Stomach (tissue), 9 donors: Measurements from ENCODE around the gene ZNF609. TPM values are rescaled to one million over a fixed set of nuclear protein-coding genes. Genes with fewer than 3 reads are reported as not detected.

Experiments used
- DNase-seq, 2 donors: peaks; one replicate each; pipeline versions ENCODE4 v3.0.0 to v3.0.0-alpha.2; 2013 to 2019
- H3K27ac ChIP-seq, 5 donors: fragments of 200-600 bp in 4 of 5; sonication (generic) in 4 of 5; one replicate each; pipeline ENCODE4 v1.5.1; 2013 to 2019; ENCODE audit warnings: mild to moderate bottlenecking in 1 of 5, moderate library complexity in 1 of 5
- H3K27me3 ChIP-seq, 3 donors: fragments of 200-600 bp; sonication (generic); one replicate each; pipeline ENCODE4 v1.5.1; 2017 to 2019; ENCODE audit warnings: mixed run types in 1 of 3
- H3K36me3 ChIP-seq, 4 donors: fragments of 200-600 bp; sonication (generic); 1 replicate in 3 of 4; 2 replicates in 1 of 4; pipeline ENCODE4 v1.5.1; 2016 to 2019
- H3K4me1 ChIP-seq, 4 donors: fragments of 200-600 bp; sonication (generic); one replicate each; pipeline ENCODE4 v1.5.1; 2016 to 2019
- H3K4me3 ChIP-seq, 4 donors: fragments of 200-600 bp; sonication (generic) in 3 of 4; one replicate each; pipeline ENCODE4 v1.5.1; 2016 to 2019; ENCODE audit warnings: mild to moderate bottlenecking in 1 of 4
- H3K9me3 ChIP-seq, 4 donors: fragments of 200-600 bp; sonication (generic); one replicate each; pipeline ENCODE4 v1.5.1; 2016 to 2019
- EP300 ChIP-seq: sonication (generic); formaldehyde crosslinking; IDR thresholded peaks from one replicate; pipeline ENCODE4 v1.6.1; 2017; ENCODE audit warnings: antibody characterized with exemption
- POLR2A ChIP-seq, 4 donors: fragments of 450-650 bp; IDR thresholded peaks; one replicate each; pipeline ENCODE4 v1.6.1; 2016; ENCODE audit warnings: antibody characterized with exemption in 4 of 4, control low read depth in 2 of 4, mild to moderate bottlenecking in 1 of 4, moderate library complexity in 1 of 4
- POLR2AphosphoS5 ChIP-seq, 3 donors: sonication (generic); formaldehyde crosslinking; IDR thresholded peaks; one replicate each; pipeline ENCODE4 v1.6.1; 2016; ENCODE audit warnings: antibody characterized with exemption in 3 of 3
- WGBS, 5 donors: extraction: QIAGEN DNeasy Blood & Tissue Kit in 3 of 5; methylation state at CpG; one replicate each; pipeline versions ENCODE4 v1.1.5 to v1.1.7; 2013 to 2018; 5-methylcytosine and 5-hydroxymethylcytosine counted together
- intact Hi-C: fragments of 100-400 bp; cut with DNase I; formaldehyde crosslinking; loops from one replicate; pipeline ENCODE4 v1.15.1; 2023; ENCODE audit warnings: low total_unique reads
- polyA plus RNA-seq, 3 donors: library from polyadenylated mRNA; stranded (reverse); fragments of 200-250 nt; gene quantifications; one replicate each; pipeline ENCODE4 v1.2.3, GENCODE V29; 2013
- total RNA-seq, 5 donors: library from RNA; depleted of rRNA; stranded (reverse); fragments of >200 nt; gene quantifications; one replicate each; pipeline versions ENCODE4 v1.1.0 to v1.2.3, GENCODE V29; 2014 to 2016
- TF ChIP-seq, protein P1 (sequence below), 7 experiments: fragments of 450-650 bp in 4 of 7; fragments of 200-600 bp in 3 of 7; sonication (generic) in 3 of 7; IDR thresholded peaks; one replicate each; pipeline ENCODE4 v1.5.1; 2016 to 2019; ENCODE audit warnings: antibody characterized with exemption in 7 of 7, control low read depth in 2 of 7, mild to moderate bottlenecking in 1 of 7
- donor health status: healthy with polysubstance abuse.
- donor health status: Bipolar disorder and iron deficiency.
- donor health status: healthy.

Gene ZNF609
- total and polyA plus RNA-seq, 8 donors: 2.7 to 64.7 (median 27.0) TPM

DNA sequence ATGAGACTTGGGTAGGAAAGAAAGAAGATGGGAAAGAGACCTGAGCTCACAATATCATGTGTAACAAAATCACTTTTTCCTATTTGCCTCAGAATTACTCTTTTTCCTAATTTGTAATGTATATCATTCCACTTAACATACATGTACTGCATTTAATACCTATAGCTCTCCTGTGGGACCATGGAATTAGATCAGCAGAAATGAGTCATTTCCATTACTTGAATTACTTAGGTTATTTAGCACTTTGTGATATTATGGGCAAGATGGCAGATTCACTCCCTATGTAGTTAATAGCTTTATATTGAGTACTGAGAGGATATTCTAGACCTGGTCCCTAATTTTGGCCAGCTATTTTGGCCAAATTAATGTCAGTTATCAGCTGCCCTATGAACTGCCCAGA, 70.5 kb downstream of the ZNF609 start:
- Histone ChIP-seq H3K4me3 (no peak overlapping the region), H3K36me3 (peaks cover 0 to 15% (median 5%) of the 10 kb centered on the region in 4 donors), H3K4me1 (peaks cover 2 to 16% (median 10%) of the 10 kb centered on the region in 4 donors), H3K27ac (no peak overlapping the region), H3K27me3 (no peaks in the 10 kb centered on the region), H3K9me3 (no peaks in the 10 kb centered on the region)
- intact Hi-C loops: no loop called here
- no peak for TF ChIP-seq POLR2AphosphoS5 (IDR thresholded peaks at IDR 0.05)
- TF ChIP-seq EP300: no peak
- TF ChIP-seq, protein P1, sequence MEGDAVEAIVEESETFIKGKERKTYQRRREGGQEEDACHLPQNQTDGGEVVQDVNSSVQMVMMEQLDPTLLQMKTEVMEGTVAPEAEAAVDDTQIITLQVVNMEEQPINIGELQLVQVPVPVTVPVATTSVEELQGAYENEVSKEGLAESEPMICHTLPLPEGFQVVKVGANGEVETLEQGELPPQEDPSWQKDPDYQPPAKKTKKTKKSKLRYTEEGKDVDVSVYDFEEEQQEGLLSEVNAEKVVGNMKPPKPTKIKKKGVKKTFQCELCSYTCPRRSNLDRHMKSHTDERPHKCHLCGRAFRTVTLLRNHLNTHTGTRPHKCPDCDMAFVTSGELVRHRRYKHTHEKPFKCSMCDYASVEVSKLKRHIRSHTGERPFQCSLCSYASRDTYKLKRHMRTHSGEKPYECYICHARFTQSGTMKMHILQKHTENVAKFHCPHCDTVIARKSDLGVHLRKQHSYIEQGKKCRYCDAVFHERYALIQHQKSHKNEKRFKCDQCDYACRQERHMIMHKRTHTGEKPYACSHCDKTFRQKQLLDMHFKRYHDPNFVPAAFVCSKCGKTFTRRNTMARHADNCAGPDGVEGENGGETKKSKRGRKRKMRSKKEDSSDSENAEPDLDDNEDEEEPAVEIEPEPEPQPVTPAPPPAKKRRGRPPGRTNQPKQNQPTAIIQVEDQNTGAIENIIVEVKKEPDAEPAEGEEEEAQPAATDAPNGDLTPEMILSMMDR (IDR thresholded peaks at IDR 0.05): no peak
- no peak for TF ChIP-seq POLR2A (IDR thresholded peaks at IDR 0.05)
- DNase-seq: no peak

DNA sequence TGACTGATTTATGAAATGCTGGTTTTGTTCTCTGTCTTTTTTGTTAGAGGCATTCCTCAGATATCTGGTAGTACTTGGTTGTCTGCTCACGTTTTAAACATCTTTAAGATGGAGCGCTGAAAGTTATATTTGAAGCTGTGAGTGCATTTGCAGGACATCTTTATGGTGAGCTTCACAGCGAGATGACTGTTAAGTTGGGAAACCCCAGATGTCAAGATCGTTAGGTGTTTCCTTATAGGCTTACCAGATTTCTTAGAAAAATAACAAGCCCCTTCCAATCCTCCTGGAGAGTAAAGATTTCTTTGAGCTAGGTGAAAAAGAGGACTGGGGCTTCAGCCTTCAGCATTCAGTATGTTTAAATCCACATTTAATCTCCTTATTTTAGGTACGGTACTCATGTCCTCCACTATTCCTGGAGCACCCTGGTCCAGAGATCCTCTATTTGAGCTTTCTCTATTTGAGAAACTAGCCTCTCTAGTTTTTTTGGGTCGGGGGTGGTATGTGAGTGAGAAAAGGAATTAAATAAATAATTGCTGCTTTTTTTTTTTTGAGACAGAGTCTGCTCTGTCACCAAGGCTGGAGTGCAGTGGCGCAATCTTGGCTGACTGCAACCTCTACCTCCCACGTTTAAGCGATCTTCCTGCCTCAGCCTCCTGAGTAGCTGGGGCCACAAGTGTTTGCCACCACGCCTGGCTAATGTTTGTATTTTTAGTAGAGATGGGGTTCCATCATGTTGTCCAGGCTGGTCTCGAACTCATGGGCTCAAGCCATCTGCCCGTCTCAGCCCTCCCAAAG, 72.3 kb downstream of the ZNF609 start:
- TF ChIP-seq, protein P1 (IDR thresholded peaks at IDR 0.05): no peak
- TF ChIP-seq POLR2A (IDR thresholded peaks at IDR 0.05): no peak
- TF ChIP-seq POLR2AphosphoS5 (IDR thresholded peaks at IDR 0.05): no peak
- TF ChIP-seq EP300: no peak
- intact Hi-C loops: no loop called here
- no peaks in the 10 kb centered on the region for H3K27me3 ChIP-seq
- H3K27ac ChIP-seq: no peak overlapping the region
- no peak overlapping the region for H3K4me3 ChIP-seq
- peaks cover 0 to 15% (median 5%) of the 10 kb centered on the region in 4 donors for H3K36me3 ChIP-seq
- WGBS, 5 donors: 80 to 89% (median 87%) methylated on average over 11 to 12 of the region's 12 CpGs
- H3K4me1 ChIP-seq: peaks cover 6 to 31% (median 20%) of the 10 kb centered on the region in 4 donors
- no peak for DNase-seq
- no peaks in the 10 kb centered on the region for H3K9me3 ChIP-seq

DNA sequence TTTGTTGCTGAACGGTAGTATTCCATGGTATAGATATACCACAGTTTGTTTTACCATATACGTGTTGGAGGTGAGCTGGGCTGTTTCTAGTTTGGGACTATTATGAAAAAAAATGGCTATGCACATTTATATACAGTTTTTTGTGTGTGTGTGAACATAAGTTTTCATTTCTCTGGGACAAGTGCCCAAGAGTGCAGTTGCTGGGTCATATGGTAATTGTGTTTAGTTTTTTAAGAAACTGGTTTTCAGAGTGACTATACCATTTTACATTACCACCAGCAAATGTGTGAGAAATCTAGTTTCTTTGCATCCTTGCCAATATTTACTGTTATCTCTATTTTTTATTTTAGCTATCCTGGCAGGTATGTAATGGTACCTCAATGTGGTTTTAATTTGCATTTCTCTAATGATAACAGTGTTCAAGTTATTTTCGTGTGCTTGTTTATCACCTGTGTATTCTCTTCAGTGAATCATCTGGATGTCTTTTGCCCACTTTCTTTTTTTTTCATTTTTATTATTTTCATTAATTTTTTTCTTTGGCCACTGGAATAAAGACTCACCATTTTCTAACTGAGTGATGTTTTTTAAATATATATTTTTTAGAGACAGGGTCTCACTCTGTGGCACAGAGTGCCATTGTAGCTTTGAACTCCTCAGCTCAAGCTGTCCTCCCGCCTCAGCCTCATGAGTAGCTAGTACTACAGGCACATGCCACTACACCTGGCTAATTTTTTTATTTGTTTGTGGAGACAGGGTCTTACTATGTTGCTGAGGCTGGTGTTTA, 75.3 kb downstream of the ZNF609 start:
- Histone ChIP-seq H3K27ac (no peak overlapping the region), H3K4me3 (no peak overlapping the region), H3K36me3 (peaks cover 0 to 6% (median 0%) of the 10 kb centered on the region in 4 donors), H3K4me1 (peaks cover 6 to 35% (median 21%) of the 10 kb centered on the region in 4 donors), H3K9me3 (no peaks in the 10 kb centered on the region), H3K27me3 (no peaks in the 10 kb centered on the region)
- 68 to 77% (median 69%) methylated on average over 4 of the region's 4 CpGs for WGBS, 5 donors
- intact Hi-C loops: no loop called here
- TF ChIP-seq, protein P1 (IDR thresholded peaks at IDR 0.05): no peak
- TF ChIP-seq POLR2A (IDR thresholded peaks at IDR 0.05): no peak
- TF ChIP-seq EP300: no peak
- TF ChIP-seq POLR2AphosphoS5 (IDR thresholded peaks at IDR 0.05): no peak
- no peak for DNase-seq

DNA sequence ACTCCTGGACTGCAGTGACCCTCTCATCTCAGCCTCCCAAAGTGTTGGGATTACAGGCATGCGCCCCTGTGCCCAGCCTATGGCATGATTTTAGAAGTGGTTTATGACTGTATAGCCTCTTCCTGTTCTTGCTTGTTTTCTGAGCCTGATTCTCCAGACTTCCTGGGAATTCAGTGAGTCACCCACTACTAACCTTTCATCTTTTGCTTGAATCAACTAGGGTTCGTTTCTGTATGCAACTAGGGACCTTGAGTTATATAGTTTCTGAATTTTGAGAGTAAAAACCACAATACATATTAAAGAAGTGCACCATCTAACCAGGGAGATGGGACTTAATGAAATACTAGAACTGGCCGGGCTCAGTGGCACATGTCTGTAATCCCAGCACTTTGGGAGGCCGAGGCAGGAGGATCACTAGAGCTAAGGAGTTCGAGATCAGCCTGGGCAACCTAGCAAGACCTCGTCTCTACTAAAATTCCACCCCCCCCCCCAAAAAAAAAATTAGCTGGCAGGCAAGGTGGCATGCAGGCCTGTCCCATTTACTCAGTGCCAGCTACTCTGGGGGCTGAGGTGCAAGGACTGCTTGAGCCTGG, 76.0 kb downstream of the ZNF609 start:
- Histone ChIP-seq H3K36me3 (peaks cover 0 to 6% (median 0%) of the 10 kb centered on the region in 4 donors), H3K27ac (no peak overlapping the region), H3K9me3 (no peaks in the 10 kb centered on the region), H3K4me3 (no peak overlapping the region), H3K4me1 (peaks cover 6 to 35% (median 20%) of the 10 kb centered on the region in 4 donors), H3K27me3 (no peaks in the 10 kb centered on the region)
- 73 to 86% (median 84%) methylated on average over 6 of the region's 6 CpGs for WGBS, 5 donors
- peak in 1 of 2 donors; percentile 37 for DNase-seq
- intact Hi-C loops: no loop called here
- TF ChIP-seq POLR2A (IDR thresholded peaks at IDR 0.05): no peak
- TF ChIP-seq EP300: no peak
- TF ChIP-seq, protein P1 (IDR thresholded peaks at IDR 0.05): no peak
- no peak for TF ChIP-seq POLR2AphosphoS5 (IDR thresholded peaks at IDR 0.05)
